GM23248 (cell line): ENCODE measurements around the gene GDF7.

Experiments used
- EZH2 ChIP-seq: fragments of 200-600 bp; sonication (generic); IDR thresholded peaks from 2 replicates; pipeline ENCODE4 v1.6.1; 2018; ENCODE audit warnings: antibody characterized with exemption, mild to moderate bottlenecking; ENCODE audit not compliant: insufficient read depth, poor library complexity, severe bottlenecking
- EZH2phosphoT487 ChIP-seq: fragments of 200-600 bp; sonication (generic); IDR thresholded peaks from 2 replicates; pipeline ENCODE4 v1.6.1; 2018; ENCODE audit warnings: antibody characterized with exemption, moderate library complexity, mild to moderate bottlenecking, low read depth; ENCODE audit not compliant: insufficient read depth

DNA sequence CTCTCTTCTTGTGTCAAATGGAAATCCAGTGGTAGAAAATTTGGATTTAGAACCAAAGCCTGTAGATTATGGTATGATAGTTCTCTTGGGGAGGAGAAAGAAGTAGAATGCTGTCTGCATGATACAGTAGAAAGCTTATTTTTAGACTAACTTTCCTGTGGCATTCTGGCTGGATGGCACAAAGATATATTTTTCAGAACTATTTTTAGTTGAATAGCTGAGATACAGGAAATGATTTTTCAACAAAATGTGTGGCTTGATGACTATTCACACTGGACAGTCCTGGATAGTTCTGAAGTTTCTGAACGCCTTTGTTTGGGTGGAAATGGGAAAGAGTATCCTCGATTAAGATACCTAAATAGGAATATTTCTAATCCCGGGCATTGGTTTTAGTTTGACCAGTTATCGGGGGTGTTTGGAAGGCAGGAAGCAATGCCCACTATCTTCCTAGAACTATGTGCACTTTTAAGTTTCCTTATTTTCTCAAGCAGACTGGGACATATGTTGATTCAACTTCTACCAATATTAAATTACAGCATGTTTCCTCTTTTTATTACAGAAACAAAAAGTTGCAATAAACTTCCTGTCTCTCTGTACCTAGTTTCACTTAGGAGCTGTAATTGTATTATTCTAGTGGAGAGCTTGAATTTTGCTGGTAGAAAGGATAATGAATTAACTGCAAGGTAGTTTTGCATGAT is 32.1 kb downstream of the GDF7 start:
- TF ChIP-seq EZH2: no peak
- no peak for TF ChIP-seq EZH2phosphoT487
